HUDEP-2 (cell line): ENCODE data around the gene DAB1.
A peak's percentile ranks its signal among the peaks of the same experiment; 100 is the strongest.

Experiments
- DNase-seq, 76 experiments: peaks; one replicate each; lab custom pipeline; 2025; ENCODE audit not compliant: unreplicated experiment in 76 of 76; lab: John Stamatoyannopoulos, UW

Gene DAB1

DNA sequence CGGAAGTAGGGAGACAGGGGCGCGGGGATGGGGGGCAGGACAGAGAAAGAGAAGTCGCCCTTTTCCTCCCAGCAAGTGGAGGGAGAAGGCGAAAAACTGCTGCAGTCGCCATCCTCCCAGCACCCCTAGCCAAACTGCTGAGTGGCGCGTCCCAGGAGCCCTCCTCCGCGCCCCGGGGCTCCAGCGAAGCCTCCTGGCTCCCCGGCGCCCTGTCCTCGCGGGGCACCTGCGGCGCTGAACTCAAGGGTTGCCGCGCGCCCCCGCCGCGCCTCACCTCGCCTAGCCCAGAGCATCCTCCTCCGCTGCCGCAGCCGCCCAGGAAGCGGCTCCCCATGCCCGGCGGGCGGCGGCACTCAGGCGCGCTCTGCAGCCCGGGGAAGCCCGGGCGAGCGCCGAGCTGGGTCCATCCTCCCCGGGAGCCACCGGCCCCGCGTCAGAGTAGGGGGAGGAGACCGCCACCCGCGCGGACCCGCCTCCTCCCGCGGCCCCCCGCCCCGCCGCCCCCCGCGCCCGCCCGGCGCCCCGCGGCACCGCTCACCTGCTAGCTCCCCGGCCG lies at the start of gene DAB1:
Gene DAB1, minus strand, starts transcription at position 405 of the 556 bp plus-strand sequence. CDS start 133,030 bp downstream, outside the sequence.
- DNase-seq: no peak

DNA sequence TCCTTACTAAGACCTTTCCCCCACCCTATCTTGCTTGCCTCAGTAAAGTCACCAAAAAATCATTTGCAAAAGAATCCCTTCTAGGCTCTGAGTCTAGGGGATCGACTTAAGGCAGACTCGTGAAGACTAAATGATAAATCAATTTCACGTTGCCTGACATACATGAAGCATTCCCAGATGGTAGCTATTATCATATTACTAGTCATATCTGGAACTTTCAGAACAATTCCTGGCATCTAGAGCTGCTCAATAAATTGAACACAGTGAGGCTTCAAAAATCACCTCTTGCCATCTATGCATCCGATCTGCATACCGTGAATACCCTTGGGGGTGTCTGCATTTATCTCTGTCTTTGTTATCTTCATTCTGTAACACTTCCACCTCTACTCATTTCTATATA lies 49.6 kb upstream of the DAB1 start:
- no peak for DNase-seq

DNA sequence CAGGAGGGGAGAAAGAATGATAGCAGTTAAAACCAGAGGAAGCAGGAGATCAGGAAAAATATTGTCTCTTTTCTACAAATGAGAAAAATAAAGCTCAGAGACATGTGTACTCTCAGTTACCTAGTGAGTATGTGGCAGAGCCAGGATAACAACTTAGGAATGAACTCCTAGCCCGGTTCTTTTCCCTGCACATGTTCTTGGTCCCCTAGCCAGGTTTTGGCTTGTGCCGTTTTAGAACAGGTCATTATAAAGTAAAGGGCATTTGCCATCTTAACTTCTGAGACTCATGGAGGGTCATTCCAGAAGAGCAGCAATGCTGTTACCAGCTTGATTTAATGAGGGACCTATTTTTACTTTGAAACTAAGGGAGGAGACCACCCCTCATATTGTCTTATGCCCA lies 48.1 kb upstream of the DAB1 start:
- no peak for DNase-seq

- DNase-seq: no peak
Observed at GRCh38 chr1:57470036-57470435, 46.2 kb upstream of the DAB1 start.

- no peak for DNase-seq
Observed at GRCh38 chr1:57468641-57469523, 45.0 kb upstream of the DAB1 start.

DNA sequence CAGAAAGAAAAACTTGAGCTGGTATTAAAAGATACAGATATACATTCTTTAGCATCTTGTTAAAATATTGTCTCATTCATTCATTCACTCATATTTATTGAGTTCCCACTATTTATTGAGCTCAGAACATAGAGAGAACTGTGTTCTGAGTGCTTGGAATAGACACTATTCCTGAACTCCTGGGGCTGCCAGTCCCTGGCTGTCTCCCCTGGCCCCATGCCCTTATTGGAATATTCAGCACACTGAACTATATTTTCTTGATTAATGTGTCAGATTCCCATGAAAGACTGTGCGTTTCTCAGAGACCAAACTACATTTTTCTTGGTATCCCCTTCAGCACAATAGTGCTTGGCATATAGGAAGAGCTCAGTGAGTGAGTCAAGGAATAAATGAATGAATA lies 44.0 kb upstream of the DAB1 start:
- no peak for DNase-seq

GRCh38 chr1:57464756-57465155 lies 40.9 kb upstream of the DAB1 start:
- no peak for DNase-seq

DNA sequence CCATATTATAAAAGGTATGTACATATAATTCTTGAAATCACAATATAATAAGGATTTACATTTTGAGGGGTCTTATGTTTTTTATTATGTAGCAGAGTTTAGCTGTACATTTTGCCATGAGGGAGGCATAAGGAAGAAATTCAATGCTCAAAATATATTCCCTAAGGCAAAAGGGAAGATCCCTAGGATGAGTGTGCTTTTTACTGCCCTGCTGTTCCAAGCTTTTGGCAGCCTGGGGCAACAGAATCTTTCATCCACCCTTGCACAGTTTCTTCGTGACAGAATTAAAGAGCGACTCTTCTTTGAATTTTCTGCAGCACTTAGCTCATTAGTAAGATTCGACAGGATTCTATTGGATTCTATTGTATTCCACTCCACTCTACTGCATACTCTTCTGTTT lies 39.5 kb upstream of the DAB1 start:
- DNase-seq: no peak

GRCh38 chr1:57461405-57461804 lies 37.5 kb upstream of the DAB1 start:
- no peak for DNase-seq

GRCh38 chr1:57451516-57451915 lies 27.7 kb upstream of the DAB1 start:
- peak in 5 of 76 experiments; percentile 2 to 30 (median 25) for DNase-seq

DNA sequence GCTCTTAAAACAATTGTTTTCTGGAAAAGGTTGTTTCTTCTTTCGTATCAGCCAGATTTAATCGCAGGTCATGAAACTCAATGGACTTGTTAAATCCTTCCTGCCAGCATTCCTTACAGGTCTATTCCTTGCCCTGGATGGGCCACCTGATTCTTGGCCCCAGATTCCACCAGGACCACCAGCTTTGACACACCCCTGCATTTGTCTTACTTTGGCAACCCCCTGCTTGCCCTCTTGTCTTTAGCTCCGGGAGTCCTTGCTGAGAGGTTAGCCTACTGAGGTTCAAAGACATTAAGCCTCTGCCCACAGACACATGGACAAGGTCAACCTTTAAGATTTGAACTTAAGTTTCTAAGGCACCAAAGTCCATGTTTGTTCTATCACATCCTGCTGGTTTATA lies 27.1 kb upstream of the DAB1 start:
- DNase-seq: no peak

DNA sequence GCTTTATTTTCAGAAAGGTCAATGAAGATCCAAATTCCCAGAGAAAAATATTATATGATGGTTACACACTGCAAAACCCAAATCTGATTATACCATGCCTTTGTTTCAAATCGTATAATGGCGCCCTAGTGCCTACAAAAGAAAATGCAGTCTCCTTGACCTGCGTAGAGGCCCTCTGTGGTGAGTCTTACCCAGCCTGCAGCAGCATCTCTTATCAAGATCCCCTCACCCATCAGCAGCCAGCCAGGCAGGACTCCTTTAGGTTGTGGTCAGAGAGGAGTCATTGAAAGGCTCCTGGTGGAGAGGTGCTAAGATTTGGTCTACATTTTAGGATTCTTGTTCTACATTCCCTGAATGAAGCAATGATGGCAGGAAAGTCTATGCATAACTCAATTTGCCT lies 23.7 kb upstream of the DAB1 start:
- DNase-seq: no peak

GRCh38 chr1:57443004-57443403 lies 19.1 kb upstream of the DAB1 start:
- DNase-seq: no peak

- no peak for DNase-seq
Observed at GRCh38 chr1:57440096-57440495, 16.2 kb upstream of the DAB1 start.

- no peak for DNase-seq
Observed at GRCh38 chr1:57431400-57431799, 7.5 kb upstream of the DAB1 start.

GRCh38 chr1:57424231-57425027 lies 569 bp upstream of the DAB1 start:
- peak in 2 of 76 experiments; percentile 0 to 1 for DNase-seq

DNA sequence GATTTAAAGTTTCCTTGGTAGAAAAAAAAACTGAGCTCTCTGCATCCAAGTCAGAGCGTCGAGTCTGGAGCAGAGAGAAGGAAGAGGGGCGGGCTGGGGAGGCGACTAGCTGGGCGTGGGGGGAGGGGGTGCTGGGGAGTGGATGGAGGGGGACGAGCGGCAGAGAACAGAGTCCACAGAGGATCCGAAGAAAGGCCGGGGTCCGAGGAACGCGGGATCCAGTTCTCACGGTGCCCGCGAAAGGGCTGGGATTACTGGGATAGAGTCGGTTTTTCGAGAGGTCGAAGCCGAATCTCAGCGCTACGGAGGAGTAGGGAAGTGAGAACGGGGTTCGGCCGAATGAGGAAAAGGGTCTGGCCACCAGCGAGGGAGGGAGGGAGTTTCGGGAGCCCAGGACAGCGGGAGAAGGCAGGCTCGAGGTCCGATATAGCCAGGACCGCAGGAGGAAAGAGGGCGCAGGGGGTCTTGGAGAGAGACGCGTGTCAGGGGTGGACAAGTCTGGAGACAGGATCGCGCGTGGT lies 665 bp downstream of the DAB1 start:
- DNase-seq: no peak

DNA sequence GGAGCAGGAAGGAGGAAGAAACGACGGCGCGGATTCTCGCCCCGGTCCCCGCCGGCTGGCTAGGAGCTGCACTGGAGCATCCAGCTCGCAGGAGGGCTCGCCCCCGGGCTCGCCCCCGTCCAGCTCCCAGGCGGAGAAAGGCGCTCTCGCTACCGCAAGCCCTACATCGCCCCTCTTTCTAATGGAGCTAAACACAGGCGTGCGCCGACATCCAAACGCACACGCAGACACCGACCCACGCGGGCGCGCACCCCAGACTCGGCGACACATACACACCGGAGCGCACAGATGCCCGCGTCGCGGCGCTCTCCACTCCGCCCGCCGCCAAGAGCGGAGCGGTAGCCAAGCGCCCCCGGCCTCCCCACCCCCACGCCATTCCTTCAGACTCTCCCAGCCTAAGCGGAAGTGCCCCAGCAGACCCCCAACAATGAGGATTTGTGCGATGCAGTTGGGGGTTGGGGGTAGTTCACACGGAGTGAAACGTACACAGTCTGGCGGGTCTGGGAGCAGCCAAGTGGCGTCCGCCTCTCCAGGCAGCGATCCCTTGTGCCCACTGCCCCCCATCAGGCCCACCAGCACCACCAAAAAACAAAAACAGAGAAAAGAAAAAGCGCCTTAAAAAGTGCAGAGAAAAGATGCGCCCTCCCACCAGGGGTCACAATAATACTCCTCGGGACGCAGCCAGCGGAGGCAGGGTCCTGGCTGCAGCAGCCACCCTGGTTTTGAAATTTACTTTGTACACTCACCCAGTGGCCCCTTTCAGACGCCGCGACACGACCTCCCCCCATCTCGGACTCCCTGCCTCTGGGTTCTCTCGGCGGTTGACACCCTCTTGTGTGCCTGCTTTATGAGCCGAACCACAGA lies 1.4 kb downstream of the DAB1 start:
- no peak for DNase-seq

- no peak for DNase-seq
Observed at GRCh38 chr1:57421806-57422205, 2.1 kb downstream of the DAB1 start.
